Colonic mucosa (tissue), 4 donors: ENCODE results near the gene NTRK3. TPM values are rescaled to one million over a fixed set of nuclear protein-coding genes. Genes with fewer than 3 reads are reported as not detected.

Experiments used
- DNase-seq: peaks from one replicate; pipeline ENCODE4 v3.0.0-alpha.2; 2020
- H3K27ac ChIP-seq: fragments of 200-600 bp; one replicate; pipeline ENCODE4 v1.8.0; 2021
- H3K27me3 ChIP-seq: fragments of 200-600 bp; one replicate; pipeline ENCODE4 v1.8.0; 2021
- H3K36me3 ChIP-seq: fragments of 200-600 bp; one replicate; pipeline ENCODE4 v1.8.0; 2021
- H3K4me1 ChIP-seq: fragments of 200-600 bp; one replicate; pipeline ENCODE4 v1.8.0; 2021; ENCODE audit warnings: mild to moderate bottlenecking
- H3K4me3 ChIP-seq: fragments of 200-600 bp; one replicate; pipeline ENCODE4 v1.8.0; 2021
- H3K9ac ChIP-seq, 2 donors: one replicate each; pipeline ENCODE4 v1.7.0; 2013; ENCODE audit warnings: control low read depth in 2 of 2, low read depth in 2 of 2, low read length in 2 of 2
- H3K9me3 ChIP-seq: fragments of 200-600 bp; one replicate; pipeline ENCODE4 v1.8.0; 2021
- CTCF ChIP-seq: fragments of 200-600 bp; IDR thresholded peaks from one replicate; pipeline ENCODE4 v1.8.0; 2022; ENCODE audit warnings: antibody characterized with exemption, mild to moderate bottlenecking
- intact Hi-C: fragments of 100-400 bp; cut with DNase I; formaldehyde crosslinking; loops from one replicate; pipeline ENCODE4 v1.14.1; 2022
- total RNA-seq, 2 donors: library from RNA; stranded (reverse); fragmentation: NEBNext Ultra II Directional in 1 of 2; extraction: Animal tissue kit (Norgen Biotek cat#: 25700) in 1 of 2; gene quantifications; one replicate each; pipeline ENCODE4 v1.2.1, GENCODE V29; 2021
- donor health status: healthy.
- donor health status: DM: no; HTN: no; CAD: no.
- donor health status: DM: no; HTN: no; CAD: no.

The NTRK3 gene
- total RNA-seq, 2 donors from 2014 or later, result 1.2 to 1.5 TPM

DNA sequence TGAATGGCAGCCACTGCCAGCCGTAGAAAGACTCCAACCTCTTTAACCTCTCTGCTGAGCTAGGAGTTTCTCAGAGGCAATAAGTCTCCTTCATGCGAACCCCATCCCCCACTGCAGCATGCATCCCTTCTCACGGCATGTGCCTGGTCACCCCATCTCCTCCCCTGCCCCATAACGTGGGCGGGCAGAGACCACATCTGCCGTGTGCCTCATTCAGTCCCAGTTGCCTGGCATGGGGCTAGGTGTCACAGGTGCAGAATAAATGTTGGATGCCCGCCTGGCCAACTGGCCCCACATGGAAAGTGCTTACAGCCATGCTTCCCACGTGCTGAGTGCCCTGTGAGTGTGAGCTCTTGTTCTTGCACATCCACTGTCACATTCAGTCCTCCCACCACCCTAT lies 43.5 kb upstream of the NTRK3 start:
- TF ChIP-seq CTCF, result no peak
- no peak overlapping the region for H3K9ac ChIP-seq
- no peaks in the 10 kb centered on the region for H3K4me1 ChIP-seq
- H3K4me3 ChIP-seq, result no peak overlapping the region
- H3K36me3 ChIP-seq, result no peaks in the 10 kb centered on the region
- no peaks in the 10 kb centered on the region for H3K27me3 ChIP-seq
- no peaks in the 10 kb centered on the region for H3K9me3 ChIP-seq
- DNase-seq, result no peak
- intact Hi-C loops, result no loop called here
- H3K27ac ChIP-seq, result no peak overlapping the region

- no peaks in the 10 kb centered on the region for H3K4me1 ChIP-seq
- no peak for TF ChIP-seq CTCF
- H3K36me3 ChIP-seq, result no peaks in the 10 kb centered on the region
- no peaks in the 10 kb centered on the region for H3K27me3 ChIP-seq
- no peak for DNase-seq
- H3K9ac ChIP-seq, result no peak overlapping the region
- no peak overlapping the region for H3K4me3 ChIP-seq
- intact Hi-C loops, result no loop called here
- H3K9me3 ChIP-seq, result no peaks in the 10 kb centered on the region
- no peak overlapping the region for H3K27ac ChIP-seq
Measured at GRCh38 chr15:88299497-88299896, 43.0 kb upstream of the NTRK3 start.

GRCh38 chr15:88288661-88289060 lies 32.1 kb upstream of the NTRK3 start:
- no peaks in the 10 kb centered on the region for H3K36me3 ChIP-seq
- no peaks in the 10 kb centered on the region for H3K27me3 ChIP-seq
- TF ChIP-seq CTCF, result no peak
- no peak overlapping the region for H3K27ac ChIP-seq
- no peaks in the 10 kb centered on the region for H3K9me3 ChIP-seq
- no peak for DNase-seq
- intact Hi-C loops, result no loop called here
- H3K4me3 ChIP-seq, result no peak overlapping the region
- no peak overlapping the region for H3K9ac ChIP-seq
- no peaks in the 10 kb centered on the region for H3K4me1 ChIP-seq

GRCh38 chr15:88288206-88288605 lies 31.7 kb upstream of the NTRK3 start:
- no peaks in the 10 kb centered on the region for H3K27me3 ChIP-seq
- H3K4me3 ChIP-seq, result no peak overlapping the region
- no peaks in the 10 kb centered on the region for H3K9me3 ChIP-seq
- TF ChIP-seq CTCF, result no peak
- intact Hi-C loops, result no loop called here
- DNase-seq, result no peak
- H3K36me3 ChIP-seq, result no peaks in the 10 kb centered on the region
- no peak overlapping the region for H3K27ac ChIP-seq
- H3K4me1 ChIP-seq, result no peaks in the 10 kb centered on the region
- H3K9ac ChIP-seq, result no peak overlapping the region

- Histone ChIP-seq H3K9me3 (no peaks in the 10 kb centered on the region), H3K9ac (no peak overlapping the region), H3K27me3 (no peaks in the 10 kb centered on the region), H3K4me1 (no peaks in the 10 kb centered on the region), H3K27ac (no peak overlapping the region), H3K36me3 (no peaks in the 10 kb centered on the region), H3K4me3 (no peak overlapping the region)
- no peak for TF ChIP-seq CTCF
- intact Hi-C loops, result no loop called here
- no peak for DNase-seq
Measured at GRCh38 chr15:88284318-88284998, 27.9 kb upstream of the NTRK3 start.
